Hematopoietic multipotent progenitor cell treated with erythropoietin and hydrocortisone succinate and interleukin-3 and kit ligand, for 17 days (in vitro differentiated cells): ENCODE measurements around the gene ALPI.
"Not testable (repeated sequence)": the region's sequence is repeated elsewhere in the genome, so short reads cannot be mapped to it uniquely, and the experiment has no call there.

ENCODE experiments used
- DNase-seq: peaks from one replicate; pipeline ENCODE4 v3.0.0-alpha.2; 2015; ENCODE audit warnings: low spot score

The ALPI gene

DNA sequence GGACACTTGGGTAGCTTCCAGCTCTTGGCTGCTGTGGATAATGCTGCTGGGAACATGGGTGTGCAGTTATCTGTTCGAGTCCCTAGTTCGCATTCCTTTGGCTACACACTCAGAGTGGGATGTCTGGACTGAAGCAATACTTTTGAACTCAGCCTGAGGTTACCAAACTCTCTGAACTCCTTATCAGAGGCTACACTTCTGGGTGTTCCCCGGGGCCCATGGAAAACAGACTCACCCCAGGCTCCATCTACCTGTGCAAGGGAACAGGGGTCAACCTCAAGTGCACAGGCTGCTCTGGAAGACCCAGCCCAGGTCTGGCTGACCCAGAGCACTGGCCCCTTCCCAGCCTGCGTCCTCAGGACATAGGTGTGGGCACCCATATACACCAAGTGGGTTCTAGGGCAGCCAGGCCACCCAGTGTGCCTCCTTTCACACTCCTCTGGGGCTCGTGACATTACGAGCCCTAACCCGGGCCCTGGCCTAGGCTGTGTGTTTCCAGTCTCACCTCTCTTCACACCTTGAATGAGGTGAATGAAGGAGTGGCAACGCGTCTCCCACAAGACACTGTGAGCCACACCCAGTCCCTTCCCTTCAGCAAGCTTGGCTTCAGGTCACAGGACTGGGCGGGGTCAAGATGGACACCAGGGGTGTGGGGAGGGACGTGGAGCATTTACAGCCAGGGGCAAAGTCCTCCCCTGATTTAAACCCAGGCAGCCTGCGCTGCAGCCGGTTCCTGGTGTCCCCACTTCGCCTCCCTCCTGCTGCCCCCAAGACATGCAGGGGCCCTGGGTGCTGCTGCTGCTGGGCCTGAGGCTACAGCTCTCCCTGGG is at the start of gene ALPI:
Gene ALPI, plus strand, starts transcription at position 728 of the 830 bp plus-strand sequence. Its CDS starts 47 bp downstream, at position 775.
- no peak for DNase-seq

DNA sequence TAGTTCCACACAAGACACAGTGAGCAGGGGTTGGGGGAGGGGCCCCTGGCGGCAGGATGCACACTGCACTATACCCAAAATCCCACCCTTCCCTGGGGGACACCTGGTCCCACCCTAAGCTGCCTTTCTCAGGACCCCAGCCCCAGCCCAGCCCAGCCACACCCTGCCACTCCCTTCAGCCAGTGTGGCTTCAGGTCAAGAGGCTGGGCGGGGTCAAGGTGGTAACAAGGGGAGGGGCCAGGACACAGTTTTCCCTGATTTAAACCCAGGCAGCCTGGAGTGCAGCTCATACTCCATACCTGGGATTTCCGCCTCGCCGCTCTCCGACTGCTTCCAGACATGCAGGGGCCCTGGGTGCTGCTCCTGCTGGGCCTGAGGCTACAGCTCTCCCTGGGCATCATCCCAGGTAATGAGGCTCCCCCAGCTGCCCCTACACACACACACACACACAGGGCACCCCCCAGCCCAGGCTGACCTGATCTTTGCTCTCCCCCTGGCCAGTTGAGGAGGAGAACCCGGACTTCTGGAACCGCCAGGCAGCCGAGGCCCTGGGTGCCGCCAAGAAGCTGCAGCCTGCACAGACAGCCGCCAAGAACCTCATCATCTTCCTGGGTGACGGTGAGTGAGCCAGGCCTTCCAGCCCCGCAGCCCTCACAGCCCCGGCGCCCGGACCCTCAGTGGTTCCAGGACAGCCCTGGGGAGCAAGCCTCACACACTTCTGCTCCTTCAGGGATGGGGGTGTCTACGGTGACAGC is 49.2 kb upstream of the ALPI start, which contains the start of gene ALPG:
Gene ALPG, plus strand, starts transcription at position 289 of the 755 bp plus-strand sequence. Its CDS starts 51 bp downstream, at position 340.
- no peak for DNase-seq

DNA sequence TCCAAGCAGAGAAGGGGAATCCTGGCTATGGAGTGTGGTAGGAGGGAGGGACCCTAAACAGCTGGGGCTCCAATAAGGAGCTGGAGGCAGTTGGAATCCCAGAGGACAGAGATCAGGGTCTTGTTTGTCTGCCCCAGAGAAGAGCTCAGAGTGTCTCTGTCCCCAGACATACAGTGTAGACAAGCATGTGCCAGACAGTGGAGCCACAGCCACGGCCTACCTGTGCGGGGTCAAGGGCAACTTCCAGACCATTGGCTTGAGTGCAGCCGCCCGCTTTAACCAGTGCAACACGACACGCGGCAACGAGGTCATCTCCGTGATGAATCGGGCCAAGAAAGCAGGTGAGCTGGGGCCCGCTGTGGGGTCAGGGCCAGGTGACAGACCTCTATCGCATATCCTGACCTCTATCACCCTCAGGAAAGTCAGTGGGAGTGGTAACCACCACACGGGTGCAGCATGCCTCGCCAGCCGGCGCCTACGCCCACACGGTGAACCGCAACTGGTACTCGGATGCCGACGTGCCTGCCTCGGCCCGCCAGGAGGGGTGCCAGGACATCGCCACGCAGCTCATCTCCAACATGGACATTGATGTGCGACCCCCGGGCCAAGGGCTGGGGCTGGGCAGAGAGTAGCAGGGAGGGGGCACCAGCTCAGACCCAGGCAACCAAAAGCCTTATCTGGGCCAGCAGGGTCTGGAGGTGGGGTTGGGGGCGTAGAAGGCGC is 48.4 kb upstream of the ALPI start:
- not testable (repeated sequence) for DNase-seq

DNA sequence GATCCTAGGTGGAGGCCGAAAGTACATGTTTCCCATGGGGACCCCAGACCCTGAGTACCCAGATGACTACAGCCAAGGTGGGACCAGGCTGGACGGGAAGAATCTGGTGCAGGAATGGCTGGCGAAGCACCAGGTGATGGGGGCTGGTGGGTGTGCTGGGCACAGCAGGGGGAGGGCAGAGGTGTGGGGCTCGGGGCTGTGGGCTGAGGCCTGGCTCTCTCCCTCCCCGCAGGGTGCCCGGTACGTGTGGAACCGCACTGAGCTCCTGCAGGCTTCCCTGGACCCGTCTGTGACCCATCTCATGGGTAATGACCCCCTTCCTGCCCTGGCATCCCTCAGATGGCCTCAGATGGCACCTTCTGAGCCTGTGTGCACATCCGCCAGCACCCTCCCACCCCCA is 47.7 kb upstream of the ALPI start:
- DNase-seq: not testable (repeated sequence)

DNA sequence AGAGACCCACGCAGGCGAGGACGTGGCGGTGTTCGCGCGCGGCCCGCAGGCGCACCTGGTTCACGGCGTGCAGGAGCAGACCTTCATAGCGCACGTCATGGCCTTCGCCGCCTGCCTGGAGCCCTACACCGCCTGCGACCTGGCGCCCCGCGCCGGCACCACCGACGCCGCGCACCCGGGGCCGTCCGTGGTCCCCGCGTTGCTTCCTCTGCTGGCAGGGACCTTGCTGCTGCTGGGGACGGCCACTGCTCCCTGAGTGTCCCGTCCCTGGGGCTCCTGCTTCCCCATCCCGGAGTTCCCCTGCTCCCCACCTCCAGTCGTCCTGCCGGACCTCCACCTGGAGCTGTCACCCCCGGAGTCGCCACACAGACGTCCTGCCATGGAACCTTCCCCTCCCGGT is 46.3 kb upstream of the ALPI start:
- DNase-seq: not testable (repeated sequence)

DNA sequence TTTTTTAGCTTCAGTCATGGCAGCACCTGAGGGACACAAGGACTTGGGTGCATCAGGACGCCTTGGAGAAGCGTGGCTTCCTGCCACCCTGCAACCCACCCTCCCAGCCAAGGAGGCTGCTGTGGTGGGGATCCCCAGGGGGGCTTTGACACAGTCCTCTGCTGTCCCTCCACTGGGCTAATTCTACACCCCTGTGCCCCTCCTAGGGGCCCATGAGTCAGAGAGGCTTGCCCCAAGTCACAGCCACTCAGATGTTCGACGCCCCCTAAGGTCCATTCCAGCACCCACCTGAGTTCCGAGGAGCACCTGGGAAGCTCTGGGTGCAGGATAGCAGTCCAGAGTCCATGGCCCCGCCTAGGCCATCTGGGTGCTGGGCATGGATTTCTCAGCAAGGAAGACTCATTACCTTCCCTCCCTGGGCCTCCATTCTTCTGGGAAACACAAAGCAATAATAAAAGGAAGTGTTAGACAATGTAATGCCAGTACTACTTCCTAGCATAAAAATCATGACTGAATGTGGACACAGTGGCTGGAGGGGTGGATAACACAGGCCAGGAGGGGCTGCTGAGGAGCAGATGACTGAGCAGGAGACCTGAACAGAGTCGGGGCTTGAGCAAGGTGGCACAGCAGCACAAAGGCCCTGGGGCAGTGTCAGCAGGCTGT is 45.6 kb upstream of the ALPI start:
- DNase-seq: no peak

DNA sequence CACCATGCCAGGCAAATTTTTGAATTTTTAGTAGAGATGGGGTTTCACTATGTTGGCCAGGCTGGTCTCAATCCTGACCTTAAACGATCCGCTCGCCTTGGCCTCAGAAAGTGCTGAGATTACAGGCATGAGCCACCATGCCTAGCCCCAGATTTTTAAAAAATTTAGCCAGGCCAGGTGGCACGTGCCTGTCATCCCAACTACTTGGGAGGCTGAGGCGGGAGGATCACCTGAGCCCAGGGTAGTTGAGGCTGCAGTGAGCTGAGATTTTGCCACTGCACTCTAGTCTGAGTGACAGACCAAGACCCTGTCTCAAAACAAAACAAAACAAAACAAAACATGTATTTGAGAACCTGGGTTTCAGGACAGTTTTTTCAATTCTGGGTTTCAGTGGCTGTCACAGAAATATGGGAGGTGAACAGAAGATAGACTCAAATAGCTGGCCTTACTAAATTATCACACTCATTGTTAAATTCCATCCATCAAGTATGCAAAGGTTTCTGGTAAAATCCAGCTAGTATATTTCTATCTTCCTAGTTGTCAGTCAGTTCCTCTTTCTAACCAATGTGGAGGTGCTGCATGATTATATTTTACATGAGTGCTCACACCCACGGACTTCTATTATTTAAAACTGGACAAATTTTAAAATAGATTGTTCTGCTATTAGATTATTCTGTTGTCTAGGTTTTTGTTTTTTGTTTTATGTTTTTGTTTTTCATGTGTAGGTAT is 43.9 kb upstream of the ALPI start:
- no peak for DNase-seq

DNA sequence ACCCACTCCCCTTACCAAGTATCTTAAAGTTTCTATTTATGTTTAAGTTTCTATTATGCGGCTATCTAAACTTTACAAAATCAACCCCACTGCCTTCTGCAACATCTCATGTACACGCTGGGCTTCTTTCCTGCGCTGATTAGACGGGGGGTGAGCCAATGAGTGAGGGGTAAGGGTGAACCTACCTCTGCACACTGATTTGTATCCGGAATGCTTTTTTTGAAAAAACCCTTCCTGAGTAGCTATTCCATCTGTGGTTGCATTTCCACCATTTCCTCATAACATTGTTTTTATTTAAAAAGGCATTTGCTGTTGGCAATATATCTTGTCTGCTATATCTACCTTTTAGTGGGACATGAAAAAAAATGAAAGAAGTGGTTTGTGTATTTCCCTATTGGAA is 43.0 kb upstream of the ALPI start:
- no peak for DNase-seq

DNA sequence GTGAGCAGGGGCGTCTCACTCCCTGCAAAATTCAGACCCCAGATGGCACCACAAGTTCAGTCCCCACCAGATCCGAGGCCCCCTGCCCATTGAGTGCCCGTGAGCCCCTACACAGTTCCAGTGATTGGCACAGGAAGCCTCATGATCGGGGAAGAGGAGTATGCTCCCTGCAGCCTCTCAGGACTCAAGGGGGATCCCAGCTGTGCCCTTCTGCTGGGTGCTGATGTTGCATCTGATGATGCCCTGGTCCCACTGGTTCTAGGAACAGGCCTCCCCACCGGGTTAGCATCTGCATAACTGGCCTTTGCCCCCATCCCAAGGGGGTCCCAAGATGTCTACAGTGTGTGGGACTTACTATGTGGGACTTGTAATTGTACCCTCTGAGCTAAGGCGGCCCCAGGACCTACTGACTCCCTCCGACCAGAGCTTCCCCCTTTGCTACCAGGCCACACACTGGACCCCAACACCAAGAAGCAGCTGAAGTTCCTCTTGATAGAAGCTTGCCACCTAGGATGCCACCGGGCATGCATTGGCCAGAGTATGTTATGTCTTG is 40.7 kb upstream of the ALPI start:
- DNase-seq: no peak

DNA sequence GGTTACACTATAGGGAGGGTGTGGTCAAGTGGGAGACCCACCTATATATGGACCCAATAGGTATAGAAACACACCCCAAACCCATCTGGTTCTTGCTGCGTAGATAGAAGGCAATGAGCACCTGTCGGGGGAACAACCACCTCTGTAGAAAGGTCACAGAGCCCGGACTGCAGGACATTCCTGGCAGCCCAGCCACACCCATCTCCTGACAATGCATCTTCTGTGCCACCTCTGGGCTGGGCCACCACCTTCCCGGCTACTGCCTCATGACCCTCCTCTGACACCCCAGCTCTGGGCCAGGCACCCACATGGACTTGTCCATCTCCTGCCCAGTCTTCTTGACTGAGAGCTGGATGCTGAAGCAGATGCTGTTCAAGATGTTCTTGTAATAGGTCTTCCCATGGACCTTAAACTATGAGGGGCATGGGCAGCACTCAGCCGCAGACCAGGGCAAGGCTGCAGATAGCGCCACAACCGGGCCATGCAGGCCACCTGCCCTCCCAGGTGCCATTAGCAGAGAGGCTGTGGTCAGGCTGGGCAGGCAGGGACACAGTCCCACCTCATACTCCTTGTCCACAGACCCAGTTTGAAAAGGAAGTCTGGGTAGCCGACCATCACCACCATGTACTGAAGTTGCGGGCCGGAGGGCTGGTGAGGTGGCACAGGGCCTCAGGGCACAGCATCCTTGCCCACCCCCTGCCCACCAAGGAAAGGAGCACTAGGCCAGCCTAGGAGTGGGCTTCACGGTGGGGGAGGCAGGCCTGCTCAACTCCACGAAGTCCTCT is 40.0 kb upstream of the ALPI start:
- DNase-seq: no peak

DNA sequence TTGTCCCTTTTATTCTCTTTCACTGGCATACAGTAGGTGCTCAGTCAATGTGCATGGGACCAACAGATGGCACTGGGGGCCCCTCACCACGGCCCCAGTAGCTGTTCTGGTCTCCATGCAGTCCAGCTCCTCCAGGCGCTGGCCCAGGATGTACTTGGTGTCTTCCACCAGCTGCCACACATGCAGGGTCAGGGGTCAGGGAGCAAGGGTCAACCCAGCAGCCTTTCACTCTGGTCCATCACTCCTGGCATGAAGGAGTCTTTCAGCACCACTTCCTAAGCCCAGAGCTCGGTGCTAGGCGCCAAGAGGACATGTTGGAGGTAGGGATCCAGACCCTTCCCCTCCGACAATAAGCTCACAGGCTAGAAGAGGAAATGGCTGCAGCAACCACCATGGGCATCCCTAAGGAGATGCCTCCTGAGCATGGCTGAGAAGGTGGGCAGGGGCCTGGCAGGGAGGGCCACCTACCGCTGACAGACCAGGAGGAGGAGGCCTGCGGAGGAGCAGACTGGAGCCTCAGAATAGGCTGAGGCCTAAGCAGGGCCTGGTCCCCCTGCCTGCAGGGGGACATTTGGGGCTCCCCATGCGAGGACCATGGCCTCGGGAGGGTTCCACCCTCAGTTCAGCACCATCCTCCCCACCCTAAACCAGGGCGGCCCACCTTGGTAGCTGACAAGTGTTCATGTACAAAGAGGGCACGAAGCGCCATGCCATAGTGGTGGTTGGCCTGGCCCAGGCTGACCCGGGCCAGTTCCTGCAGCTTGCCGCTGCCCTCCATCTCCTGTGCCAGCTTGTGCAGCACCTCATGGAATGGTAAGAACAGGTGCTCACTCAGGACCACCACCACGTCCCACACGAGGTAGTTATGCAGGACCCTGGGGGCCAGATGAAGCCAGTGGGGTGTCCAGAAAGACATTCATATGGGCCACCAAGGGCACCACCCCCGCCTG is 39.2 kb upstream of the ALPI start:
- DNase-seq: no peak

DNA sequence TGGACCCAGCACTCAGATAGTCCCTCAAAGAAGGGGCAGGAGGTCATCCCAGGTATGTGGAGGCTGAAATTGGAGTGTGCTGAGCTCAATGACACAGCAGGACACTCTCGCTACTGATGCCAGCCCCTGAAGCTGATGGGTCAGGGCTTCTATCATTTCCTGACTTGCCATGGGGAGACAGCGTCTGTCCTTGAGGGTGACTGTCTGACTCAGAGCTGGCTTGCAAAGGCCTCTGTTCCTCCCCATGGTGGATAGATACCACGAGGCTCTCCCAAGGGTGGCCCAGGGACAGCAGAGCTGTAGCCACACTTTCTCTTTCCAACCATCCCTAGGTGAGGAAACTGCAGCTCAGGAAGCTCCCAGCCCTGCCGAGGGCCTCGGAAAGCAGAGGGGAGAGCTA is 38.5 kb upstream of the ALPI start:
- DNase-seq: no peak

DNA sequence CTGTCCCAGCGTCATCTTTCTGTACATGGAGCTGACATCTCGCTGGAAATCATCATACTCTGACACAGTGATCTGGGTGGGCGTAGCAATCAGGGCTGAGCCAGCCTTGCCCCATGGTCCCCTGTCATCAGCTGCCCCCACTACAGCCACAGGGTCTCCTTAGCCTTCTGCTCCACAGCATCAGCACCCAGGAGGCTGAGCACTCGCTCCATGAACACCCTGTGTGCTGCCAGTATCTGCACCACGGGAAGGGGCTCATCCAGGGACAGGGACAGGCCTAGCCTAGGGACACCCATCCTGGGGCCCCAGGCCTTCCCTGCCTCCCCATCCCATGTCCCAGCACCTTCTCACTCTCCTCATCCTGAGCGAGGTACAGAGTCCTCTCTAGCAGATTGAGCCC is 37.9 kb upstream of the ALPI start:
- no peak for DNase-seq

DNA sequence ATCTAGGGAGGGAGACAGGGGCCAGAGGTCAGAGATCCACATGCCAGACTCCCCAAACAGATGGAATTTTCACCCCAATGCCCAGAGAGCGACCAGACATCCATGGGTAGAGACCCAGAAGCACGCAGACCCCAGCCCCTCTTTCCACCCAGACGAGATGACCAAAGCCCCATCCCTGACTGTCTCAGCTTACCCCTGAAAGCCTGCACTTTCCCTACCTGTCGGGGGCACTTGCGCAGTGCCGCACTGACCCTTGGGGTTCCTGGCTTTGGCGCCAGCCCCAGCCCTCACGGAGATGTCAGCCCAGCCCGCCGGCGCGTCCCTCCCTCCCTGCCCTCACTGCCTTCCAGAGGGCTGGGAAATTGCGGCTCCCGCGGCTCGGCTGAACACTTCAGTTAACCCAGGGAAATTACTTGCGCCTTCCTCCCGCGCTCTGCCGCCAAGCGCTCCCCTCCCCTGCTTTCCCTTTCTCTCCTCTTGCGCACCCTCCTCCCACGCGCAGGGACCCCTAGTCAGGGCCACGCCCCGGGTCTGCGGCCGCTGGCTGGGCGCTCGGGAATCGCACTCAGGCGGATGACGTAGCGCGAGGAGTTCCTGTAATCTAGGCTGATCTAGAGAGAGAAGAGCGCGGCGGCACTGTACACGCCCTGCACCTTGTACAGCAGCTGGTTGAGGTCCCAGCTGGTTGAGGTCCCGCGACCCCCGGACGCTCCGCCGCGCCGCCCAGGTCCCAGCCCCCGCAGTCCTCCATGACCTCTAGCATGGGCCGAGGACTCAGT is 37.3 kb upstream of the ALPI start:
- no peak for DNase-seq

DNA sequence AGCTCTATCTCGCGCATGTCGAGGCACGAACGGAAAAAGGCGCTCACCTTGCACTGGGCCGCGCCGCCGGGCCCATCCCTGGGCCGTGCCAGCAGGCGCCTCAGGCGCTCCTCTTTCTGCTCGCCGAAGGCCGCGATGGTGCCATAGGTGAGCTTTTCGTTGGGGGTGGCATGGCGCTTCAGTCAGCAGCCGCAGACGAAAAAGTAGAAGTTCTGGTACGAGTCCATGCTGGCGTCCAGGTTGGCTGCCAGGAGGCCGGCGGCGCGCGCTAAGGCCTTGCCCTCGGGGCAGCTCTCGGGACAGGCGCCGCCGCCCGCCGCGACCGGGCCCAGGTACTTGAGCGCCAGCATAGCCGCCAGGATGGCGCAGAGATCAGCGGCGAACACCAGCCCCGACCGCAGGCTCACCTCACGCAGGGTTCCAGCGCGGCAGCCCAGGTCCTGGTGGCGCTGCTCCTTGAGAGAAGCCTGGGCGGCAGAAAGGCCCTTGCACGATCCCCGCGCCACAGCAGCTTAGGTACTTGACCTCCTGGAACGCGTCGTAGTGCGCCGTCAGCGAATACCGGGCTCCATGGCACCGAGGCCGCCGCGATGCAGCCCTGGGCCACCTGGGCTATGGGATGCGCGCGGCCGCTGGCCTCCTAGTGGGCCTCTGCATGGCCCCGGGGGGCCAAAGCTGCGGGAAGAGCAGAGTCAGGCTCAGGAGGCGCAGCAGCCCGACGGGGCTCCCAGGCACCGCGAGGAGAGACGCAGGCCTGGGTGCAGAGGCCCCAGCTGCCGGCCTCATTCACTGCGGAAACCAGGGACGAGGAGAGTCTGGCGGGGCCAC is 36.5 kb upstream of the ALPI start:
- DNase-seq: no peak

DNA sequence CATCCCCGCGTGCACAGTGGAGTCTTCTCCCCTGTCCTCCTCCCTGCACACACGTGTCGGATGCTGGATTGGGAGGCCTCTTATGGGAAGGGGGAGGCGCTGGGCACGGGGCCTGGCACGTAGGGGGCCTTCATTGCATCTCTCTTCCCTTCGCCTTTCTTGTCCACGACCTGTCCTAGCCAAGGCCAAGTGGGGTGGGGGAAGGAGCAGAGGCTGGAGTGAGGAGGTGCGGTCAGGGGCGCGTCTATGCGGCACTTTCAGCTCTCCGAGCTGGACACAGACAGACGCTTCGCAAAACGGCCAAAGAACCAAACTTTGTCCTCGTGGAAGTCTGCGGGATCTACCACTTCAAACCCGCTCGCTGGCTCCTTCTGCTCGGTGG is 35.9 kb upstream of the ALPI start:
- no peak for DNase-seq

DNA sequence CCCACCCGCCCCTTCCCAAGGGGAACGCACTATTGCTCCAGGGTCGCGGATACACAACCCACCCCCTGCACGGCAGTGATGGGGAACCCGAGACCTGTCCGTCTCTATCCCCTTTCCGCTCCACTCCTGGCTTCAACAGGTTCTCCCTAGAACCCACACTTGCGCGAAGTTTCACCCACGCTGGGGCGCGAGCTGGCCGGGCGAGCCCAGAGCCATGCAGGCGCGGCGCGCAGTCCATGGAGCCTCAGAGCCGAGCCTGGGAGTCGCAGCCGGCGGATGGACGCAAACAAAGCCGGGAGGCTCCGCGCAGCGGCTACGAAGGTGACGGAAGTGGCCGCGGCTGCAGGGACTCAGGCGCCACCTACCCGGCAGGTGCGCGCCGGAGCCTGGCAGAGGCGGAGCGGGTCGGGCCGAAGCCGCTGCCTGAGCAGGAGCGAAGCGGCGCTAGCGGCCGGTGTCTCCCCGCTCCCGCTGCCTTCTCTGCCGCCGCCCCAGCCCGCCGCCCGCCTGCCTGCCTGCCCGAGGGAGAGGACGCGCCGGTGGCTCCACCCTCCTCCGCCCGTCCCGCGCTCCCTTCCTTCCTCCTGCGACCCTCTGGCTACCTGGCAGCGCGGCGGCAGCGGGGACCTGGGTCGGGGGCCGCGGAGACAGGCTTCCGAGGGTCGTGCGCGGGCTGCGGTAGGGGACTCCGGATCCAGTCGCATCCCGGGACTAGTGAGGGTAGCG is 35.3 kb upstream of the ALPI start:
- no peak for DNase-seq
